Epithelial cell of prostate (primary cell): Measurements from ENCODE around the gene ILK.

ENCODE experiments used
- DNase-seq: peaks from one replicate; pipeline ENCODE4 v3.0.0-alpha.2; 2011; ENCODE audit warnings: low read depth, low spot score
- H3K27ac ChIP-seq: fragments of 450-650 bp; 2 replicates; pipeline ENCODE4 v1.5.1; 2017; ENCODE audit warnings: mild to moderate bottlenecking

The ILK gene

GRCh38 chr11:6632116-6633073 is 28.8 kb downstream of the ILK start:
- no peak for DNase-seq
- no peak overlapping the region for H3K27ac ChIP-seq

DNA sequence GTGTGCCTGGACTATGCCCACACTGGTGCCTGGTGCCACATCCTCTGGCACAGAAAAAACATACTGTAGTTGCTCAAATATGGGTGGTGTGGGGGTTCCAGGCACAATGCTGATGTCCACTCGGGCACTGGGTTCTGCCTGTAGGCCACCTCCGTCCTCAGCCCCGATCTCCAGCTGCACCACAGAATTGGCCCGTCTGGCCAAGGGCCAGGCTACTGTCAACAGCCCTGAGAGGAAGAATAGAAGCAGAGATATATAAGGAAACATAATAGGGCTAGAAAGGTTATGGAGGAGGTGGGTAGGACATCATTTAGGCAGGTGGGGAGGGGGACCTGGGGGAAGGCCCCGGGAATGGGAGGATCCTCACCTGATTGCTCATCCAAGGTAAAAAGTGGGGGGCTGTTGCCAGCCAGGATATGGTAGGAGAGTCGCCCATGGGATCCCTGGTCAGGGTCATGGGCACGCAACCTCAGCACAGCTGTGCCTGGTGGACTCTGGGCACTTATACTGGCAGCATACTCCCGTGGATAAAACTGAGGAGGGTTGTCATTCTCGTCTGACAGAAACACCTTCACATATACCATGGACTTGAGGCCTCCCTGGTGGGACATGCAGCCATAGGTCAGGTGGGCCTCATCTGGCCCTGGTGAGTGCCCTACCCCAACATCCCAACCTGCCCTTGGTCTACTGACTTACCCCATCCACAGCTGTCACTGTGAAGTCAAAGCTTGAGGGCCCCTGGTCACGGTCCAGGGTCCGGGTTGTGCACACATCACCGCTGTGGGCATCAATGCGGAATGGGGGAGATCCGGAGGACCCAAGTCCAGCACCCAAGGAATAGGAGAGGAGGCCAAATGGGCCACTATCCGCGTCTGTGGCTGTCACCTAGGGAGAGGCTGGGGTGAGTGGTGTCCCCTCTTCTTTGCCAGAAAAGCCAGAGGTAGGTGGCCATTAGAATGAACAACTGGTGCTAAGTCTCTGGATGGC is 30.1 kb downstream of the ILK start:
- H3K27ac ChIP-seq, result no peak overlapping the region
- DNase-seq, result no peak

DNA sequence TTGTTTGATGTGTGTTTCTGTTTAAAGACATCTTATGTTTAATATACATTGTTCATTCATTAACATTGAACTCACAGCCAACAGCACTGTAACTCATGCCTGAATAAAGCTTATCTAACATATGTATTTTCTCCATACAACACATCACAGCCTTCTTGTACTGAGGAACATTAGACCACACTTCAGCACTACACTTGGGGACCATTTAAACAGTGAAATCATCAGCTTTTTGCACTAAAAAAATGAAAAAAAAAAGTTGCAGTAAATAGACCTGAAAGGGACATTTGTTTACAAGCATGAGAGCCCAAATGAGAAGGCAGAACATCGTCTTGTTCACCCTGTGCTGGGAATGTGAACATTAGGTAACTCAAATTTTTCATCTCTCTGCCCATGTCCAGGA is 31.0 kb downstream of the ILK start:
- H3K27ac ChIP-seq, result no peak overlapping the region
- DNase-seq, result no peak

GRCh38 chr11:6635082-6635932 is 31.7 kb downstream of the ILK start:
- H3K27ac ChIP-seq, result no peak overlapping the region

GRCh38 chr11:6636480-6636879 is 32.9 kb downstream of the ILK start:
- DNase-seq, result no peak

More at GRCh38 chr11:6635082-6635932, 31.7 kb downstream of the ILK start:
- no peak for DNase-seq

DNA sequence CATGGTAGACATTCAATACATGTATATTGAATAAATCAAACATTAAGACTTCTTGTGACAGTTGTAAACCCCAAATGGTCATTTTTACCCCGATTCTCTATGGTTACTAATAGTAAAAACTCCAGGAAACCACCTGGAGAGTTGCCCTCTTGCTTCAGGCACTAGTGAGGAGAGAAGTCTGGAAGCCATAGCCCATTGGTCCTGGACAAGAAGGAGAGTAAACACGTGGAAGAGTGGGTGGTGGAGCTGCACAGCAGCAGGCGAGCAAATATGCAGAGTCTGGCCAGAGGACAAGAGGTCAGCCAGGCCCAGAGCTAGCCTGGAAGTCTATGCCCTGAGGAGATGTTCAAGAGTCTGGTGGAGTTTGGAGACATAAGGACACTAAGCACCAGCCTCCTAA is 34.3 kb downstream of the ILK start:
- no peak overlapping the region for H3K27ac ChIP-seq
- no peak for DNase-seq

More at GRCh38 chr11:6636480-6636879, 32.9 kb downstream of the ILK start:
- H3K27ac ChIP-seq, result no peak overlapping the region

DNA sequence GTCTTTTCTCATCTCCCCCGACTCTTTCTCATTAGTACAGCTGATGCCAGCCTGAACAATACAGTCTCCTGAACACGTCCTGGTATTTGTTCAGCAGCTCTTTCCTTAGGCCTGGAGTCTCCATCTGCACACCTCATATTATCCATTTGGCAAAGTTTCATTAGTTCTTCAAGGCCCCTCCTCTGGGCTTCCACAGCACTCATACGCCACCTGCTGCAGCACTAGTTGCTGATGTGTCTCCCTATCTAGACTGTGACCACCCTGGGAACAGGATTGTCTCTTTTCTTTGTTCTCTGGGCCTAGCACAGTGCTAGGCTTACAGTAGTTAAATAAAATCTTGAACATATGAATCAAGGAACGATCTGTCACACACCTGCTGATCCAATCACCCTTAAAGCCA is 34.9 kb downstream of the ILK start:
- no peak overlapping the region for H3K27ac ChIP-seq

DNA sequence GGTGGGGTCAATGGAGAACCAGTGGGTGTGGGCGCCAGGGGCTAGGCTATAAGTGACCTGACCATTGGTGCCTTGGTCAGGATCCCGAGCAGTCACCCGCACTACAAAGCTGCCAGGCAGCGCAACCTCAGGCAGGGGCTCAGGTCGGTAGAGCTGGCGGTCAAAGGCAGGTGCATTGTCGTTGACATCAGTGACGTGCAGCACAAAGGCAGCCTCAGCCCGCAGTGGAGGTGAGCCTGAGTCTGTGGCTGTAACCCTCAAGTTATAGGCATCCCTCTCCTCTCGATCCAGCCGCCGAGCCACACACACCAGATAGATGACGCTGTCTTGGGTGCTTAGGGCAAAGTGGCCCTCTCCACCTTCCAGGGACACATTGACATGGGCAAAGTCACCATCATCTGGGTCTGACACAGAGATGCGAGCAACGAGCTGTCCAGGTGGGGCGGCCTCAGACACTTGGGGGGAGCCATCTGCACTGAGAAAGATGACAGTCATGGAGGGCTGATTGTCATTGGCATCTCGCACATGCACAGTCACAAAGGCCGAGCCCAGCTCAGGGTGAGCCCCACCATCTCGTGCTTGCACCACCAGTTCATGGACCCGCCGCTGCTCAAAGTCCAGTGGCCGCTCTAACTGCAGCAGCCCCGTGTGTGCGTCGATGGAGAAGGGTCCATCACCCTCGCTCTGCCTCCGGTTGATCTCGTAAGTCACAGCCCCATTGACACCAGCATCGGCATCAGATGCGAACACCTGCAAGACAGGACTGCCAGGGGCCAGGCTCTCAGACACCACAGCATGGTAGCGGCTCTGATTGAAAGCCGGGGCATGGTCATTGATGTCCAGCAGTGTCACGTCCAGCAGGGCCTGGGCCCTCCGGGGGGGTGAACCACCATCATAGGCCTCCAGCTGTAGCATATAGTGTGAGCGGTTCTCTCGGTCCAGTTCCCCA is 36.7 kb downstream of the ILK start:
- no peak overlapping the region for H3K27ac ChIP-seq
- DNase-seq, result no peak

More for the DNA sequence above, 34.9 kb downstream of the ILK start:
- DNase-seq, result no peak

DNA sequence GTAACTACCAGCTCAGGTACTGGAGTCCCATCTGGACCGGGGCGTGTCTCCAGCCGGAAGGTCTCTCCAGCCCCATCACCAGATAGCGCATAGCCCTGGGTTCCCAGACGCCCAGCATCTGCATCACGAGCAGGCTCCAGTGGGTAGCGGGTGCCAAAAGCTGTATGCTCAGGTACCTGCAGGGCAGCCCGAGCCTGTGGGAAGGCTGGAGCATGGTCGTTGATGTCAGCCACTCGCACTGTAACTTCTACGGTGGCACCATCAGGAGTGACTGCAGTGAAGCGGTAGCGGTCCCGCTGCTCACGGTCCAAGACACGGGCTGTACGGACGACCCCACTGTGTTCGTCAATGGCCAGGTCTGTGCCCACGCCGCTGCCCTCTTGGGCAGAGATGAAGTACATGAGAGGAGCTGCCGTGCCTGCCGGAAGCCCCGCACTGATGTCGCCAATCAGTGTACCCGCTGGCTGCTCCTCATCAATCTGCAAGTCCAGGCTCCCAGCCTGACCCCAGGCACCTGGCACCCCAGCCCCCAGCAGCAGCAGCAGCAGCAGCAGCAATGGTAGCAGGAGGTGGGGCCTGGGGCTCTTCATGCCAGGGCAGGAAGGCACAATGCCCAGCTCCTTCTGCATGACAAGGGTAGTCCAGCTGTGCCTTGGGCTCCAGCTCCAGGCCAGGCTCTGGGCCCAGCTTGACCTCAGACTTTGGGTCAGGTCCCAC is 37.6 kb downstream of the ILK start:
- DNase-seq, result no peak
- H3K27ac ChIP-seq, result no peak overlapping the region

- DNase-seq, result no peak
- H3K27ac ChIP-seq, result no peak overlapping the region
These were observed 39.4 kb downstream of the ILK start for GRCh38 chr11:6642957-6643356.

DNA sequence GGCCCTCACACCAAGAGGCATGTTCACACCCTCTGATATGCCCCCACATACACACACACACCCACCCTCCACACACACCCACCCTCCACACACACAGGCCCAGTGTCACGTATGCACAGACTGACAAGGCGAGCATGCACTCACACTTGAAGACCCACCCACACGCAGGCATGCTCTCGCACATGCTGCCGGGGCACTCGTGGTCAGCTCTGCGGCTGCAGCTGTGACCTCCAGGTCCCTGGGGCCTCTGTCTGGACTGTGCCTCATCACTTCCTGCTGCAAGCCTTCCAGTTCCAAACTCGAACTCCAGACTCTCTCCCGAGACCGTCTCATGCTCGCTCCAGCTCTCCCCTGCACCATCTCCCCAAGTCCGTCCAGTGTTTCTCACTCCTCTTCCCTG is 42.5 kb downstream of the ILK start:
- DNase-seq, result no peak
- H3K27ac ChIP-seq, result no peak overlapping the region

DNA sequence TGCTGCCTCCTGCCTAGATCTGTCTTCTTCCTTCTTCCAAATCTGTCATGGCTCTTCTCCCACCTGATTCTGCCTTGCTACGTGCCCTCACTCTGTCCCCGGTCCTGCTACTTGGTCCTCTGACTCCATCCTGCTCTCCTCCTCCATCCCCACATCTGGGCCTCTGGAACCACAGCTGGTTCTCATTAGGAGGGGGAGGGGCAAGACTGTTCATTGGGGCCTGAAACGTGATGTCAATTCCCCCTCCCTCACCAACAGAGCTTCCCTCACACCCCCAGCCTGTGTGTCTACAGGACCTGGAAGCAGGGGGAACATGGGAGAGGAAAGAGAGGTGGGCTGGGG is 43.0 kb downstream of the ILK start:
- H3K27ac ChIP-seq, result no peak overlapping the region
- DNase-seq, result no peak

- H3K27ac ChIP-seq, result no peak overlapping the region
- no peak for DNase-seq
These were observed 43.5 kb downstream of the ILK start for GRCh38 chr11:6646918-6647679.

DNA sequence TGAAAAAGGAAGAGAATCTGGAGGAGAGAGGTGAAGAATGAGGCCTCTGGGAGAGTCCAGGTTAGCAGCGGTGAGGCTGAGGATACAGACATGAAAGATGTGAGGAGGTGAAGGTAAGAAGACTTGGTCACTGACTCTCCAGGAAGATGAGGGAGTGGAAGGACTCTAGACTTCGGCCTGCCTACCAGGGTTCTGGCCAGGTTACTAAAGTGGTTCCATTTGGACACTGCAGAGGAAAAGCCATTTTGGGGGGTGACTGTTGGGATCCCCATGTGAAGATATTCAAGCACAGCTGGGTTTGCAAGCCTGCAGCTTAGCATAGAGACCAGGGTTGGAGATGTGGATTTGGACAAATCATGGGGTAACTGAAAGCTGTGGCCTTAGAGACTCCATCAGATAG is 44.3 kb downstream of the ILK start:
- no peak for DNase-seq
- no peak overlapping the region for H3K27ac ChIP-seq

- DNase-seq, result no peak
- no peak overlapping the region for H3K27ac ChIP-seq
These were observed 44.9 kb downstream of the ILK start for GRCh38 chr11:6648501-6648900.

GRCh38 chr11:6650104-6650503 is 46.5 kb downstream of the ILK start:
- no peak for DNase-seq
- no peak overlapping the region for H3K27ac ChIP-seq

GRCh38 chr11:6650980-6651379 is 47.4 kb downstream of the ILK start:
- DNase-seq, result no peak
- H3K27ac ChIP-seq, result no peak overlapping the region

DNA sequence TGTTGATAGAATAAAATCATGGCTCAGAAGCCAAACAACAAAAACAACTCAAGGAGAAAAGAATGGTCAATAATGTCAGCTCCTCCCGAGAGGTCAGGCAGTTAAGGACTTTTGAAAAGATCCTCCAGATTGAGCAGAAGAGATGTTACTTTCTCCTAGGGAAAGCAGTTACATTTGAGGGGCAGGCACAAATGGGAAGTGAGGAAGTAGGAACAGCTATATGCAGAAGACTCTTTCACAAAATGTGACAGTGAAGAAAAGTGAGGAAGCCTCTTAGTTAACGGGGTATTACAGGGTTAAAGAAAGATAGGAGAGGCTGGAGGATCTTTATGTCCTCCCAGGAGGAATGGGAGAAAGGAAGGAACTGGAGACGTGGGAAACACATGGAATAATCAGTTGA is 48.6 kb downstream of the ILK start:
- no peak for DNase-seq
- no peak overlapping the region for H3K27ac ChIP-seq
